ENCODE data around the gene CRYBG2.
A peak's percentile ranks its signal among the peaks of the same experiment; 100 is the strongest.

CRYBG2 gene

DNA sequence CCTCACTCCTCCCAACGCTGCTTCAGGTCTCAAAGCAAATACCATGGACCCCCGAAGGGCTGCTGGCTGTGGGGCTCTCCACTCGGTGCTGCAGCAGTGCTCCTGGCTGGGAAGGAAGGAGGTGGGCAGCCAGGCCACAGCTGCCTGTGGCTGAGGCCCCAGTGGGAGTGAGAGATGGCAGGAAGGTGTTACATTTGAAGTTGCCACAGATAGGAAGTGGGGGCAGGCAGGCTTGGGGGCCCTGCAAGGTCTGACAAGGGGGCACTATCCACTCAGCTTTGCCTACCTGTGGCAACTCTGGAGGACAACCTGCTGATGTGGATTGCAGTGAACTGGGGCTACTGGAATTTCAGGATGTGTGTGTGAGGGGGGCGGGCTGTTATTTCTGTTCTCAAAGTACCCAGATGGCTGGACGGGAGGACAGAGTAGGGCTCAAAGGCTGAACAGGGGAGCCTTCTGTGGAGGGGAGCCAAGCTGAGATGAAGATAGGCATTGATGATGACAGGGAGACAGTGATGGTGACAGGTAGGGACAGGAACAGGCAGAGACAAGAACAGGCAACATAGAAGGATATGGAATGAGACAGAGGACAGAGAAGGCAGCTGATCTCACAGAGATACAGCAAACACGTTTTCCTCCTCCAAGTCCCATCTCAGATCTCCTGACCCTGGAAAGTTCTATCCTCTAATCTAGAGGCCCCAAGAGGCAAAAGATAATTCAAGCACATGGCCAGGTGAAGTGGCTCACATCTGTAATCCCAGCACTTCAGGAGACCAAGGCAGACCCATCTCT lies 16.9 kb upstream of the CRYBG2 start:
- TF ChIP-seq, protein P1, sequence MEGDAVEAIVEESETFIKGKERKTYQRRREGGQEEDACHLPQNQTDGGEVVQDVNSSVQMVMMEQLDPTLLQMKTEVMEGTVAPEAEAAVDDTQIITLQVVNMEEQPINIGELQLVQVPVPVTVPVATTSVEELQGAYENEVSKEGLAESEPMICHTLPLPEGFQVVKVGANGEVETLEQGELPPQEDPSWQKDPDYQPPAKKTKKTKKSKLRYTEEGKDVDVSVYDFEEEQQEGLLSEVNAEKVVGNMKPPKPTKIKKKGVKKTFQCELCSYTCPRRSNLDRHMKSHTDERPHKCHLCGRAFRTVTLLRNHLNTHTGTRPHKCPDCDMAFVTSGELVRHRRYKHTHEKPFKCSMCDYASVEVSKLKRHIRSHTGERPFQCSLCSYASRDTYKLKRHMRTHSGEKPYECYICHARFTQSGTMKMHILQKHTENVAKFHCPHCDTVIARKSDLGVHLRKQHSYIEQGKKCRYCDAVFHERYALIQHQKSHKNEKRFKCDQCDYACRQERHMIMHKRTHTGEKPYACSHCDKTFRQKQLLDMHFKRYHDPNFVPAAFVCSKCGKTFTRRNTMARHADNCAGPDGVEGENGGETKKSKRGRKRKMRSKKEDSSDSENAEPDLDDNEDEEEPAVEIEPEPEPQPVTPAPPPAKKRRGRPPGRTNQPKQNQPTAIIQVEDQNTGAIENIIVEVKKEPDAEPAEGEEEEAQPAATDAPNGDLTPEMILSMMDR (IDR thresholded peaks at IDR 0.05; ENCODE audit: borderline replicate concordance, control extremely low read depth, extremely low read depth, insufficient read depth, missing control alignments), result no peak
- no peak for DNase-seq (ENCODE audit: low spot score)
- in situ Hi-C loops (cut with MboI; ENCODE audit: low sequenced_read_pairs, unreplicated experiment), result no loop called here

DNA sequence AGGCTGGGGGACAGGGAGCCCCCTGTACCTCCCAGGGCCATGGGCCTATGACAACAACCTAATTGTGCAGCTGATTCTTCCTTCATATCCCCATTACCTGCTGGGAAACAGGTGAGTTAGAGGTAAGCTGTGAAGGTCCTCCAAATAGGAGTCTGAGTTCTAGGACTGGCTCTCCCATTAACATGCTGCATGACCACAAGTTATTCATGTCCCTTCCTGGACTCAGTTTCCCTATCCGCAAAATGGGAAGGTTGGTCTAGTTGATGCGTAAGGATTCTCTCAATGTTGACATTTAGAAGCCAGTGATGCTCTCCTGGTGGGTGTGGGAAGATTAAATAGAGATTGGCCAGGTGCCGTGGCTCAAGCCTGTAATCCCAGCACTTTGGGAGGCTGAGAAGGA lies 14.6 kb upstream of the CRYBG2 start:
- in situ Hi-C loops (cut with MboI; ENCODE audit: low sequenced_read_pairs, unreplicated experiment), result no loop called here
- TF ChIP-seq, protein P1 (IDR thresholded peaks at IDR 0.05; ENCODE audit: borderline replicate concordance, control extremely low read depth, extremely low read depth, insufficient read depth, missing control alignments), result no peak
- no peak for DNase-seq (ENCODE audit: low spot score)

DNA sequence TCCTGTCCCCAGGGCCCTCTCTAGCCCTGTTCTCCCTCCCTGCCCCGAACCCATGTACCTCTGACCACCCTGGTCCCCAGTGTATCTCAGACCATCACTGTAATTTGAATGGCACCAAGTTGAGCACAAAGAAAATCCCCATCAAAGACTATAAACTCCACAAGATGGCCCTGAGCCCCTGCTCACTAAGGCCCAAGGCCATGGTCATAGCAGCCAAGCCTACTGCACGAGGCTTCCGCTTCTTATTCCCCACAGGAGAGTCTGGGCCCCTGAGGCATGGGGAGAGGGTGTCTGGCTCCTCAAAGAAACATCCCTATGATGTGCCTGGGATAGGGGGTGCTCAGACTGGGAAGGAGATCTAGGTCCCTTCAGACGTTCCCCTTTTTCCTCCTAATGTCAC lies 14.1 kb upstream of the CRYBG2 start:
- in situ Hi-C loops (cut with MboI; ENCODE audit: low sequenced_read_pairs, unreplicated experiment), result no loop called here
- TF ChIP-seq, protein P1 (IDR thresholded peaks at IDR 0.05; ENCODE audit: borderline replicate concordance, control extremely low read depth, extremely low read depth, insufficient read depth, missing control alignments), result no peak
- DNase-seq (ENCODE audit: low spot score), result no peak

DNA sequence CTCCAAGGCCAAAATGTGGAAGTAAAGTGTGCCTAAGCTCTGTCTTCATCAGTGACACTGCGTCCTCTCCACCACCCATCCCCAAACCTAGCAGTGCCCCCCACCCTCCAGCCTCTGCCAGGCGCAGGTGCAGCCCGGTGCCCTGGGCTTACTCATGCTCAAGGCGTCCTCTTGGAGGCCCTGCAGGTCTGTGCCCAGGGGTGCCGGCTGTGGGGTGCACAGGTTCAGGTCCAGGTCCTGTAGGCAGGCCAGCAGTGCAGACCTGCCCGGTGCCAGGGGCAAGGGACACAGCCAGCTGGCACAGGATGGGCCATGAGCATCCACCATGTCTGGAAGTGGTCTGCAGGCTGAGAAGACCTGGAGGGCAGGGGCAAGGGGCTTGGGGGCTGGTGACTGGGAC lies 13.5 kb upstream of the CRYBG2 start:
- TF ChIP-seq, protein P1 (IDR thresholded peaks at IDR 0.05; ENCODE audit: borderline replicate concordance, control extremely low read depth, extremely low read depth, insufficient read depth, missing control alignments), result no peak
- in situ Hi-C loops (cut with MboI; ENCODE audit: low sequenced_read_pairs, unreplicated experiment), result no loop called here
- DNase-seq (ENCODE audit: low spot score), result no peak

DNA sequence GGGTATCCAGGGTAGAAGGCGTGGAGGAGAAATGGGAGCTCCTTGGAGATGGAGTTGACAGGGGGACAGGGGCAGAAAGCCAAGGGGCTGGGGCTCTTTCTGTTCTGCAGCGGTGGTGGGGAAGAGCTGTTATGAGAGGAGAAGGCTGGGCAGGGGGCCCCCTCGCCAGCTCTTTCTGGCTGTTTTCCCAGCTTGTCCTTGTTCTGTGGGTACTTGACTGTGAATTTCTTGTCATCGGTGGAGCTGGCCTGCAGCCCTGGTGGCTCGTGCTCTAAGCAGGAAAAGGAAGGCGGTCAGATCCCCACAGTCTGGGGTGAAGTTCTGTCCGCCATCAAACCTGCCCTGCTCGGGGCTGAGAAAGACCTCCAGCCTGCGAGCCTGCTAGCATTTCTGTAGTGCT lies 11.0 kb upstream of the CRYBG2 start:
- TF ChIP-seq, protein P1 (IDR thresholded peaks at IDR 0.05; ENCODE audit: borderline replicate concordance, control extremely low read depth, extremely low read depth, insufficient read depth, missing control alignments), result no peak
- in situ Hi-C loops (cut with MboI; ENCODE audit: low sequenced_read_pairs, unreplicated experiment), result no loop called here
- no peak for DNase-seq (ENCODE audit: low spot score)

DNA sequence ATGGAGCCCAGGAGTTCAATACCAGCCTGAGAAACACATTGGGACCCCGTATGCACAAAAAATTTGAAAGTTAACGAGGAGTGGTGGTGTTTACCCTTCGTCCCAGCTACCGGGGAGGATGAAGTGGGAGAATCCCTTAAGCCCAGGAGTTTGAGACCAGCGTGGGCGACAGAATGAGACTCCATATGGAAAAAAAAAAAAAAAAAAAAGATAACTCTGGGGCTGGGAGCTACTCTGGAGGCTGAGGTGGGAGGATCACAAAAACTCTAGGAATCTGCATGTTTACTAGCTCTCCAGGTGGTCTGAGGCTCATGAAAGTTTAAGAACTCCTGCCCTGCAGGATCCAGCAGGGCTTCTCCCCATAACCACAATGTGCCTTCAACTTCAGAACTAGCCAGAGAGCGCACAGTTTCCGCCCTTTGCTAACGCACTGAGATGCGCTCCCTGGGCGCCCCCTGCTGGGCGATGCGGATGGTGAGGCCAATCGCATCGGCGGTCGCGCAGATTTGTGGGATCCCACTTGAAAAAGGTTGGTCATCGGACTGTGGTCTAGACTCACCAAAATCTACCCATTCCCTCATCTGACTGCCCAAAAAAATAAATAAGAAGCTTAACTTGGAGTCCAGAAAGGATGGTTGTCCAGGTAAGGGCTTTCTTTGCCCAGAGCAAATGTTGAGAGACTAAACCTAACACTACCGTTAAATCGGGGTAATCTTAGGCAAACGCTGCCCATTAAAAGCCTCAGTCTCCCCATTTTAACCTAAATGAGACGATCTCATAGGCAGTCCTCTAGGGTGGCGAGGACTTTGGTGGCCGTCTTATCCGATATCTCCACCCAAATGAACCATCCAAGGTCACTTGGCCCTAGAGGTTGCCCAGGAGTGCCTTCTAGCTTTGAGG lies 9.9 kb upstream of the CRYBG2 start:
- DNase-seq (ENCODE audit: low spot score), result peak; percentile 90
- TF ChIP-seq, protein P1 (IDR thresholded peaks at IDR 0.05; ENCODE audit: borderline replicate concordance, control extremely low read depth, extremely low read depth, insufficient read depth, missing control alignments), result peak; percentile 97
- in situ Hi-C loops (cut with MboI; ENCODE audit: low sequenced_read_pairs, unreplicated experiment), result no loop called here
